ENCODE measurements around the gene IL9R.
"Not testable (repeated sequence)": the region's sequence is repeated elsewhere in the genome, so short reads cannot be mapped to it uniquely, and the experiment has no call there.

DNA sequence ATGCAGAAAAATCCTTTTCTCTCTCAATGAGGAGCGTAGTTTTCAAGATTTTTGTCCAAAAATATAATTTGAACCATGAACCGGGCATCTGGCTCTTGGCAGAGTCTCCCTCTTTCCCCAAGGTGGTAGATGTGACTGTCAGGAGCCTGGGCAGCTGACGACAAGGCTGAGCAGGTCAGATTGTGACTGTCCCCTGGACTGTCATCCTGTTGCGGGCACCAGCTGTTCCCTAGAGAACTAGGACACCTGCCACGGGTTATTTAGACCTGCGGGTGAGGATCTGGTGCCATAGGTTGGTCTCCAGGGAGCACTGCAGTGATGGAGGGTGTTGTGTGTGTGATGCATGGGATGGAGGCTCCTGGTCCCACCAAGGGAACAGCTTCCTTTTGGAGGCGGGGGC lies 10.9 kb downstream of the IL9R start:
- not testable (repeated sequence) for TF ChIP-seq POLR2A (IDR thresholded peaks at IDR 0.05; ENCODE audit: low read length); GATA1 (IDR thresholded peaks at IDR 0.05; ENCODE audit: low read depth, low read length)
